GM12892 (cell line): ENCODE measurements around the gene IL18RAP.

Experiments
- DNase-seq: peaks from one replicate; pipeline ENCODE4 v3.0.0; 2011; ENCODE audit not compliant: insufficient read length
- FAIRE-seq: peaks from 2 replicates; lab custom pipeline; 2011; peaks lifted over from hg19 to GRCh38; lab: Jason Lieb, UNC
- POLR2A ChIP-seq: IDR thresholded peaks from 2 replicates; pipeline ENCODE4 v1.6.1; 2011; ENCODE audit warnings: low read depth, low read length, control low read depth
- POLR2AphosphoS5 ChIP-seq: IDR thresholded peaks from 2 replicates; pipeline ENCODE4 v1.6.1; 2011; ENCODE audit warnings: low read depth, low read length, control low read depth
- TAF1 ChIP-seq: IDR thresholded peaks from 2 replicates; pipeline ENCODE4 v1.6.1; 2011; ENCODE audit warnings: low read depth, mild to moderate bottlenecking, control low read depth, low read length, borderline replicate concordance

IL18RAP gene

GRCh38 chr2:102470168-102470567 is 47.2 kb downstream of the IL18RAP start:
- DNase-seq (no peak), FAIRE-seq (no peak)
- TF ChIP-seq POLR2AphosphoS5 (no peak), TAF1 (no peak), POLR2A (no peak)

- DNase-seq: no peak
- FAIRE-seq: peak; percentile 87
- TF ChIP-seq POLR2AphosphoS5: no peak
- no peak for TF ChIP-seq POLR2A
- no peak for TF ChIP-seq TAF1
Measured at GRCh38 chr2:102473020-102473419, 50.1 kb downstream of the IL18RAP start, which contains the start of gene SLC9A4. SLC9A4 (plus strand) TSS chr2:102473226; CDS start chr2:102473760, 534 bp downstream.

GRCh38 chr2:102473631-102474030 is 50.7 kb downstream of the IL18RAP start:
- FAIRE-seq (no peak), DNase-seq (no peak)
- TF ChIP-seq POLR2A (no peak), POLR2AphosphoS5 (no peak), TAF1 (no peak)

GRCh38 chr2:102474785-102475184 is 51.8 kb downstream of the IL18RAP start:
- FAIRE-seq (no peak), DNase-seq (no peak)
- TF ChIP-seq POLR2A: no peak
- no peak for TF ChIP-seq POLR2AphosphoS5

GRCh38 chr2:102478686-102479470 is 55.9 kb downstream of the IL18RAP start:
- no peak for FAIRE-seq
- TF ChIP-seq TAF1: no peak
- TF ChIP-seq POLR2AphosphoS5: no peak
- TF ChIP-seq POLR2A: no peak
- DNase-seq: no peak

GRCh38 chr2:102480285-102481195 is 57.6 kb downstream of the IL18RAP start:
- DNase-seq (no peak), FAIRE-seq (no peak)
- TF ChIP-seq POLR2A (no peak), POLR2AphosphoS5 (no peak), TAF1 (no peak)

- DNase-seq (no peak), FAIRE-seq (no peak)
- TF ChIP-seq POLR2A: no peak
- TF ChIP-seq TAF1: no peak
- no peak for TF ChIP-seq POLR2AphosphoS5
Measured at GRCh38 chr2:102481931-102482330, 59.0 kb downstream of the IL18RAP start.

- no peak for DNase-seq
- TF ChIP-seq TAF1 (no peak), POLR2A (no peak), POLR2AphosphoS5 (no peak)
Measured at GRCh38 chr2:102483086-102483485, 60.1 kb downstream of the IL18RAP start.

GRCh38 chr2:102484310-102485061 is 61.5 kb downstream of the IL18RAP start:
- TF ChIP-seq POLR2A: no peak
- TF ChIP-seq POLR2AphosphoS5: no peak
- TF ChIP-seq TAF1: no peak
- FAIRE-seq (no peak), DNase-seq (no peak)

More at GRCh38 chr2:102483086-102483485, 60.1 kb downstream of the IL18RAP start:
- no peak for FAIRE-seq

GRCh38 chr2:102485147-102485785 is 62.3 kb downstream of the IL18RAP start:
- FAIRE-seq (no peak), DNase-seq (no peak)
- TF ChIP-seq POLR2AphosphoS5 (no peak), POLR2A (no peak), TAF1 (no peak)
